Endothelial cell of hepatic sinusoid (primary cell): Measurements from ENCODE around the gene RSPH1.

ENCODE experiments used
- in situ Hi-C: cut with HindIII; loops from 2 replicates; pipeline ENCODE4 v1.10.0; 2017; ENCODE audit warnings: low sequenced_read_pairs

The RSPH1 gene

DNA sequence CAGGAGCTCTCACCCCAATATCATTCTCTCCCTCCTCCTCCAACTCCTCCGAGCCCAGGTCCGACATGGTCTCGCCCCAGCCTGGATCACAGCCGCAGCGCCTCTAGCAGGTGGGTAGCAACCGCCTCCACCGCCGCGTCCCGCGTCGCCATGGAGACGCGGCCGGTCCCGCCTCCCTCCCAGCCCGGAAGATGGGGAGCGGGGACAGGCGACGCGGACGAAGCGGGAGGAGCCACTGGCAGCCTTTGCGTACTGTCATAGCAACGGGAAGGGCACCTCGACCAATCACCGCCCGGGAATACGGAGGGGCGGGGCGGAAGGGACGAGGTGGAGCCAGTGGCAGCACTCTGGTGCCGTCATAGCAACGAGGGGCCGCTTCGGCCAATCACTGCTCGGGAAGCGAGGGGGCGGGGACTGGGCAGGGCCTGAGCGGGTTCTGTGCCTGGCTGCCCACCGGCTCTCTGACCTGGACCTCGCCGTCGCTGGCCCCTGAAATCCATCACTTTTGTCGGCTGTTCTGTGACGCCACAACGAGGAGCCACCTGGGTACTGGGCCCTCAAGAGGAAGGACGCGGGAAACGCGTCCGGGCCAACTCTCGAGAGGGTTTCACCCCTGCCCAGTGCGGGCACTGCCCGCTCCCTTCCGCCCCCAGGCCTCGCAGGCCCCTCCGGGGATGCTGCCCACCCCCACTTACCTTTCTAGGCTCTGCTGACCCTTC is at the start of gene RSPH1:
TSS of gene RSPH1 (minus strand) at position 105 of the 719 bp plus-strand sequence. CDS start at position 67, 38 bp downstream.
- in situ Hi-C loops: no loop called here

DNA sequence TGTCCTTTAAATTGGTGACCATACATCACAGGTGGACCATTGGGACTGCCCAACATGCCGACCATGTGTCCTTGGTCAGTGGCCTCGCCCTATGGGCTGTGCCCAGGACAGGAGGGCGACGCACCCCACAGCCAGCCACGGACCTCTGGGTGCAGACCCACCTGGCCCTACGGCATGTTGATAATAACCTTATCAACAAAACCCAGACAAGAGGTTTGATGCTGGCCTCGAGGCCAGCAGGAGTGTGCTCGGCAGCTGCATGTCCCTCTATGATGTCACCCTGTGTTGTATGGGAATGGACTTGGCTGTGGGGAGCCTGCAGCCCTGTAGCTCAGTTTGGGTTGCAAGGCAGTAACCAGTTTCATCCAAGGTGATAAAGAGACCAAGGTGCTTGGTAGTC is 49.7 kb upstream of the RSPH1 start:
- in situ Hi-C loops: no loop called here

DNA sequence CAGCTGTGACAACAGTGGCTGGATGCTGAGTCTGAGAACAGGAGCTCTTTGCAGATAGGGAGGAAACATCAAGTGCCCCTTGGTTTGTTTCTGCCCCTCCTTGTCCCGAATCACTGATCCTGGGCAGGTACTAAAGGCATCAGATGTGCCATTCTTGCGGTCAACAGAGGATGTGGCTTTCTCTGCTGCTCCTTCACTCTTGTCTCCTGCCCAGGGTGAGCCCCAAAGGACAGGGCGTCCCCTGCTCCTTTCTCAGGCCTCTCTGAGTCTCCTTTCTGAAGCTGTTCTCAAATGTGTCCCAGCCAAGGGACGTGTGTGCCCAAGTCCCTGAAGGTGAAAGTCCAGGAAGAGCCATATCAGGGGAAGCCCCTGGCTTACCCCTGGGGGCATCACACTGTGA is 49.3 kb upstream of the RSPH1 start:
- in situ Hi-C loops: no loop called here

DNA sequence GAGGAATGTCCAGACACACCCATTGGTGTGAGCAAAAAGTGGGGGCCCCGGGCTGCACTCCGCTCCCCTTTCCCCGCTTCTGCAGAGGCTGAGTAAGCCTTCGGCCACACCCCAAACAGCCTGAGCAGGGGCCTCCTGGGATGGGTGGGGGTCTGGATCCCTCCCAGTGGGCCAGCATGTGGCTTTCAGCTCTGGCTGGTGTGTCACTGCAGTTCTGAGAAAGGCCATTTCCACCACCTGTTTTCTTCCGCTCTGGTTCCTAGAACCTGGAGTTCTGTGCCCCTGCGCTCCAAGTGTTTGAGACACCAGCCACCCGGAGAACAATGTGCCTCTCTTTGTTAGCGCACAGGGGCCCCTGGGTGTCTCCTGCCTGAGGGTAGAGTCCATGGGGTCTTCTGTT is 48.5 kb upstream of the RSPH1 start:
- in situ Hi-C loops: no loop called here

- in situ Hi-C loops: no loop called here
Observed at GRCh38 chr21:42543106-42543847, 47.3 kb upstream of the RSPH1 start.

GRCh38 chr21:42542596-42542995 is 46.6 kb upstream of the RSPH1 start:
- in situ Hi-C loops: no loop called here

DNA sequence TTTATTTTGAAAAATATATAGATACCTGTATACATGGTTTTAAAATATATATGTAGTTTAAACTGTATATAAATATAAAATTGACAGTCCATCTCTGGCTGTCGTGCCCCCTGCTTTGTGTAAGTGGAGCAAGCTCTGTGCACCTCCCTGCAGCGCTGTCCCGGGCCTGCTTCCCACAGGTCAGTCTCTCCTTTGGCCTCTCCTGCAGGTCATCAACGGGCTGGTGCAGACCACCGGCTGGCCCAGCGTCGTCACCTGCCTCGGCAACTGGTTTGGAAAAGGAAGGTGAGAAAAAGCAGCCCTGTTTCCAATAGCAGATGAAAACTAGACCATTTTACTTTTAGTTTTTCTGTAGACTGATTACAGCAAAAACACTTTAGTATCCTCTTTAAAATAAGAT is 46.2 kb upstream of the RSPH1 start:
- in situ Hi-C loops: no loop called here

- in situ Hi-C loops: no loop called here
Observed at GRCh38 chr21:42541618-42542017, 45.6 kb upstream of the RSPH1 start.

GRCh38 chr21:42541174-42541573 is 45.1 kb upstream of the RSPH1 start:
- in situ Hi-C loops: no loop called here

DNA sequence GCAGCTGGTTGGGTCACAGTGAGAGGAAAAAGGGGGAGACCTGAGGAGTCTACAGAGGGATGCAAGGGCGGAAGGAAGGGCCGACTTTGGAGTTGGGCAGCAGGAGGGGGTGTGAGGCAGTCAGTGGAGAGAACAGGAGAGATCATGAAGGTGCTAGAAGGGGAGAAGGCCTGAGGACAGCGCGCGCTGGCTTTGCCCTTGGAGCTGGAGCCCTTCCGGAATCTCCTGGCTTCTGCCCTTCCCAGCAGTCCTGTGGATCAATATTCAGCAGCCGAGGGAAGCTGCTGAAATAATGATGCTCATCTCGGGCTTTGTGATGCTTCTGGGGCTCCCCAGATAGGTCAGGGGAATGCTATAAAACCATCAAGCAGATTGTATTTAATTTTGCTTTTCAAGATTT is 44.4 kb upstream of the RSPH1 start:
- in situ Hi-C loops: no loop called here

DNA sequence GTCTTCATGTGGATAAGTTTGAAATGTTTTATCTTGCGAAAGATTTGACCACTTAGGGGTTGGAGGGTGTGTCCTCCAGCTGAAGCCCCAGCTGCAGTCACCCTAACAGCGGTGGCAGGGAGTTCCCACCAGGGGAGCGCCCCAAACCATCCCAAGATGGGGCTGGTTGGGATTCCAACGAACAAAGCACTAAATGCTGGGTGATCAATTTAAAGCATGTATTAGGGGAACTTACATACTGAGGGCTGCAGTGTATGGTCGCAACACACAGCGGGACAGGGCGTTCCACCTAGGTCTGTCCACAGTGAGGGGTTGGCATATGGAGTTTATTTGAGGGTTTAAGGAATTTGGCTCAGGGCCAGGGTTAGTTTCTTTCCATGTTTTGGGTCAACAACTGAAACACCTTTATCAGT is 43.9 kb upstream of the RSPH1 start:
- in situ Hi-C loops: no loop called here

GRCh38 chr21:42539342-42539741 is 43.3 kb upstream of the RSPH1 start:
- in situ Hi-C loops: no loop called here

- in situ Hi-C loops: no loop called here
Observed at GRCh38 chr21:42538479-42539275, 42.7 kb upstream of the RSPH1 start.

DNA sequence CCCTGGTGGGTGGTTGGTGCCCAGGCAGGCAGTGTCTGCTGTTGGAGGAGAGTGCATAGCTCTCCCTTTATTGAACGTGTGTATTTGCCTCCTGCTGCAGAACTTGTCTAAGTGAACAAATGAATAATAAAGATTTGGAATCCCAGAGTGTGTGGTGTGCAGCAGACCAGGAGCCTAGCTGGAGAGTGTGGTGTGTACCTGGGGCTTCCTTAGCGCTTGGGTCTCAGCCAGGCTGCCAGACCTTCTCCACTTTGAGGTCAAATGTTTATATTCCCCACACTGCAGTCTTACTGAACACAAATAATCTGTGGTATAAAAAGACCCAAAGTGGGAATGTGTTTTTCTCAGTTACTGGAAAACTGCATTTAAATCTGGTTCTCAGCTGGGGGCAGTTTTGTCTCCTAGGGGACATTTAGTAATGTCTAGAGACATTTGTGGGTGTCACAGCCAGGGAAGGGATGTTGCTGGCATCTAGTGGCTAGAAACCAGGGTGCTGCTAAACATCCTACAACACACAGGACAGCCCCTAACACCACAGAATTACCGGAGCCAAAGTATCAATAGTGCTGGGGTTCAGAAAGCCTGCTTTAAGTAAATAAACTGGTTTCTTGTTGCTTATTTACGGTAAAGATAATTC is 41.2 kb upstream of the RSPH1 start:
- in situ Hi-C loops: no loop called here

- in situ Hi-C loops: no loop called here
Observed at GRCh38 chr21:42536601-42537000, 40.6 kb upstream of the RSPH1 start.

DNA sequence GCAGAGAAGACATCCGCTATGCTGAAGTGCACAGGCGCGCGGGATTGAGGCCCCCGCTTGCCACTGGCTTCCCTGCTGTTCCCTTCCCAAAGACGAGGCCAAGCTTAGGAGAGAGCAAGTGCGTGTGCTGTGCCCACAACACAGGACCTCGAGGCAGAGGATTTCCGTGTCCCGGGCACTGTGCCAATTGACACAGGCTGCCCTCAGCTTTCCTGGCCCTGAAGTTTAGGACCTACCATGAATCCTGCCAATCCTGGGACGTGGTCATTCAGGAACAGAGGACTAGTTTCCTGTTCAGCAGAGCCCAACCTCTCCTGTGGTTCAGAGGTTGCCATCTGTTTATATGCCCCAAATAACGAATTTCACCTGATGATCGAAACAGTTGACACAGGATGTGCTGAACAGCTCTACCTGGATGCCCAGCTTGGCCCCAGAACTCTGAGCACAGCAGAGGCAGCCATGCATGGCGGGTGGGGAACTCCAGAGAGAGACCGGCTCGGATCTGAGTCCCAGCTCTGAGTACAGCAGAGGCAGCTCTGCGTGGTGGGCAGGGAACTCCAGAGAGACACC is 39.7 kb upstream of the RSPH1 start:
- in situ Hi-C loops: no loop called here

DNA sequence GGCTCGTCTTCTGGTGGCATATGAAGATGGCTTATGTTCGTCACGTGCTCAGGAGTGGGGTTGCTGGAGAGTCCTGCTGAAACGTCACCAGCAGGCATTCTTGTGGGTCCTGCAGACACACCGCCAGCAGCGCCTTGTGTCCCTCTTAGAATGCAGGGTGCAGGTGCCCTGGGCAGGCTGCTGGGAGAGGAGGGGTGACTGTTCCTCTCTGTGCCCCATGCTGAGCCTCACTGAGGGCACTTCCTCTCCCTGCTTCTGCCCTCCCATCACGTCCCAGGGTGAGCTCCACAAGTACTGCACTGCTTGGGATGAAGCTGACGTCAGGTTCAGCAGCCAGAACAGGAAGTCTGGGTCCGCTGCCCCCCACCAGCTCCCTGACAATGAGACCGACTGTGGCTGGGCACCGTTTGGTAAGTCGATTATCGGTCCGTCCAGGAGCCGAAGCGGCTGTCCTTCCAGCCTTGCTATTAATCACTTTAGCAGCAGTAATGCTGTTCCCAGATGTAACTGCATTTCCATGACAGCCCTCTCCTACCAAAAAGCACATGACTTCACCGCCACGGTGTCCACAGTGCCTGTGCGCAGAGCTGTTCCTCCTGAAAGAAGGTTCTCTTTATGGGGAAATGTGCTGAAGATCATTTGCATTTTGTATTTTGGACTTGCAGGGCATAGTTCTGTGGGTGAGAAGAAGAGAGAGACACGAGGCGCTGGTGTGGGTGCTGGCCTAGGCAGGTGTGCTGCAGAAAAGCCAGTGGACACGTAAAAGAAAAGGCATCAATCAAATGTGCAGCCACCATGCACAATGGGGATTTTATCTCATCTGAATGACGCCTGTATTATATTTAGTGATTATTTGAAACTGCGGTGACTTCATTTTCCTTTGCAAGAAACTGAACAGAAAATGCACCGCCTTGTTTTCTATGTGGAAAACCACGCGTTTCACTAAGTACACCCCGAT is 38.7 kb upstream of the RSPH1 start:
- in situ Hi-C loops: no loop called here

- in situ Hi-C loops: no loop called here
Observed at GRCh38 chr21:42533963-42534355, 37.9 kb upstream of the RSPH1 start.

DNA sequence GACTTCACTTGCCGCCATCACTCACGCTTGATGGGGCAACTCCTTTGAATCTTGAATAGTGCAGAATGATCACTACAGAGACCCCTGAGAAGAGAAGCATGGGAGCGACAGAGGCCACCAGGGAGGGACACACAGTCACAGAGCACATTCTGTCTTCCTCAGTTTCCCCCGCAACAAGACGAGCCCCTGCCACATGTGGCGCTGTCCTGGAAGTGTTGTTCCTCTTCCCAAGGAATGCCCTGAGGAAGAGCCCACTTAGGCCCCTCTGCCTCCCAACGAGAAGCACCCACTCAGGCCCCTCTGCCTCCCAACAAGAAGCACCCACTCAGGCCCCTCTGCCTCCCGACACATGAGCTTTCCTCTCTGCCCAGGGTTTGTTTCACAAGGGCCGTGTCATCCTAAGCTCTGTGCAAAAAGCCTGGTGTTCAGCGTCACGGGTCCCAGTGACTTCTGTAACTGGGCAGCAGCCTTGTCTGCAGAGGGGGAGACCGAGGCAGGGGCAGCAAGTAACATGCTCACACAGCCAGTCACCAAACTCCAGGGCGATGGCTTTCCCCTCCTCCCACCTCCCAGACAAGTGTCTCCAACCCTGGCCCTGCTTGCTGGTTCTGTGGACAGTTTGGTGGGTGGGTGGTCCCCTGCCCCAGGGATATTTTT is 37.4 kb upstream of the RSPH1 start:
- in situ Hi-C loops: no loop called here
